Fibroblast of skin of right biceps (primary cell): ENCODE measurements around the gene DOCK10.

Experiments
- DNase-seq: peaks from one replicate; pipeline ENCODE4 v3.0.0-alpha.2; 2013

DOCK10 gene

GRCh38 chr2:224753743-224754540, 288.3 kb downstream of the DOCK10 start:
- peak; percentile 78 for DNase-seq

DNA sequence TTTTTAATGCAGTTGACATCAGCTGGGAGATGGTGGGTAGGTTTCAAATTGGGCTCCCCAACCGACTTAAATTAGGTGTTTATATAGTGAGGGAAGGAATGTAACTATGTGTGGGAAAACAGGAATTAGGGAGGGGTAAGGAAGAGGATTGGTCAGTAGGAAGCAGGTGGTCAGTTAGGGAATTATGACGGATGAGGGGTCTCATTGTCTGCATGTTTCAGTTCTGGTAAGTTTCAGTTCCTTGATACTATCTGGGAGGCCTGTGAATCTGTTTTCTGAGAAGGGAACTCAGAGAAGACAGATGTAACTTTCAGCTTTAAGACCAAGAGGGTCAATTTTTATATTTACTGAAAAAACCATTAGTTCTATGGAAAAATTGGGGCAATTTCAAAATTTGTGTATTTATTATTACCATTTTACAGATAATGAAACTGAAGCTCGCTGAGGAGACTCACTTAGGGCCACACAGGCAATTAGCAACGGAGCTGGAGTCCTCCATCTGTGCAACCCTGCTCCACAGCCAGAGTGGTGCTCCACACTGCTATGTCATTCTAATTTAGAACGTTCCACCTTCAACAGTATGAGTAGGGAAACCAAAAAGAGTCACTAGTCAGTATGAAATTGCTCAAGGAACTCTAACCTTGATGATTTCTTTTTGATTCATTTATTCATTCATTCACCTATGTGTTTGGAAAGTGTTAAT, 290.1 kb downstream of the DOCK10 start:
- DNase-seq: no peak

GRCh38 chr2:224749136-224749535, 293.1 kb downstream of the DOCK10 start:
- DNase-seq: no peak

DNA sequence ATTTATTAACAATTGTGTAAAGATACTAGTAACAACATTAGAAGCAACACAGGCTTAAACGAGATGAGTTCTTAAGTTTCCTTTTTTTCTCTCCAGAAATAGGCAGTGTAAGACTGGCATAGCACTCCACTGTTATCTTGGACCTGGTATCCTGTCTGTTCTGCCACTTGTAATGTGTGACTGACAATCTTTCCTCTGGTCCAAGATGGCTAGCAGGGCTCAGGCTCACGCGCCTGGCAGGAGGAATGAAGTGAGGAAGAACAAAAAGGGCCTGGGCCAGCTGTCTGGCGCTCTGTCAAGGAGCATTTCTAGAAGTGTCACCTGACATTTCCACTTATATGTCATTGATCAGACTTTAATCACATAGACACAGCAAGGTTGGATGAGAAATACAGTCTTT, 294.5 kb downstream of the DOCK10 start:
- no peak for DNase-seq

GRCh38 chr2:224736227-224736626, 306.0 kb downstream of the DOCK10 start:
- no peak for DNase-seq

DNA sequence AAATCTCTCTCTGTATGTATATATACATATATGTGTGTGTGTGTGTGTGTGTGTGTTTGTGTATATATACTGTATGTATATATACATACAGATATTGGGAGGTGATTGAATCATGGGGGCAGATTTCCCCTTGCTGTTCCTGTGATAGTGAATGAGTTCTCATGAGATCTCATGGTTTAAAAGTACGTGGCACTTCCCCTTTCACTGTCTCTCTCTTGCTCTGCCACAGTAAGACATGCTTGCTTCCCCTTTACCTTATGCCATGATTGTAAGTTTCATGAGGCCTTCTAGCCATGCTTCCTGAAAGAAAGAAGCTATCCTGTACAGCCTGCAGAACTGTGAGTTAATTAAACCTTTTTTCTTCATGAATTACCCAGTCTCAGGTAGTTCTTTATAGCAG, 307.3 kb downstream of the DOCK10 start:
- no peak for DNase-seq

DNA sequence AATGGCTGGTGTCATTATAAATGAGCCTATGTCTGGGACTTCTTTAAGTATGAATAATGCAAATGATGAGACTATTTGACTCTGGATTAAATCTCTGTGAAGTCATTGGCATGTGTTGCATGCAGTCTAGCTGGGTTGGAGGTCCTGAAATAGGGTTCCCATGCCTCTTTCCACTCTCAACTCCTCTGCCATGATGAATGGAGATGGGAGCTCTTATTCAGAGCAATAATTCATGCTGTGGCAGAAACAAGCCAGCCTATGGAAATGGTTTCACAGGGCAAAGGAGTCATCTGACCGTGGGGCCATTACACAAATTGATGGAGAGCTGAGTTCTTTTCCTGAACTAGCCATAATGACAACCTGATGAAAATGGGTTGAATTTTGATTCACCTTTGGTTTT, 310.6 kb downstream of the DOCK10 start:
- DNase-seq: no peak

DNA sequence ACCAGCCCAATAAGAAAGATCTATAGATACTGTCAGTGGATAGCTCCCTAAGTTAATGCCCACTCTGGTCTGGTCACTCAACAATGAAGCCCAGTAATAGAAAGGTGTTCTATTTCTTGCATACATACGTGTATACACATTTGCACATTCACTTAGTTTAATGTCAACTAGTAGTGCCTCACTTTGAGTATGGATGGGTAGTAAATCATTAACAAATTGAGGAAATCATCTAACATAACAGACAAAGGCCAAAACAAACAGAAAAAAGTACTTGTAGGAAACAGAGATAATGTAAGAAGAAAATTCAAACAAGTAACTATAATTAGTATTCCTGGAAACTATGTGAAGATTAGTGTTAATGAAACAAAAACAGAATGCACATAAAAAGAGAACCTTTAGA, 312.8 kb downstream of the DOCK10 start:
- no peak for DNase-seq

DNA sequence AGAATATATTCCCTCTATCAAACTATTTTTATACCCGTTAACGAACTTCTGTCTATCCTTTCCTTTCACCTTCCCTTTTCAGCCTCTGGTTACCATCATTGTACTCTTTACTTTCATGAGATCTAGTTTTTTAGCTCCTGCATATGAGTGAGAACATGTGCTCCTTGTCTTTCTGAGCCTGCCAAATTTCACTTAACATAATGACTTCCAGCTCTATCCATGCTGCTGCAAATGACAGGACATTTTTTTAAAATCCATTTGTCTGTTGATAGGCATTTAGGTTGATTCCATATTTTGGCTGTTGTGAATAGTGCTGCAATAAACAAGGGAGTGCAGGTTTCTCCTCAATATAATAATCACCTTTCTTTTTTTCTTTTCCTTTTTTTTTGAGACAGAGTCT, 317.9 kb downstream of the DOCK10 start:
- no peak for DNase-seq

DNA sequence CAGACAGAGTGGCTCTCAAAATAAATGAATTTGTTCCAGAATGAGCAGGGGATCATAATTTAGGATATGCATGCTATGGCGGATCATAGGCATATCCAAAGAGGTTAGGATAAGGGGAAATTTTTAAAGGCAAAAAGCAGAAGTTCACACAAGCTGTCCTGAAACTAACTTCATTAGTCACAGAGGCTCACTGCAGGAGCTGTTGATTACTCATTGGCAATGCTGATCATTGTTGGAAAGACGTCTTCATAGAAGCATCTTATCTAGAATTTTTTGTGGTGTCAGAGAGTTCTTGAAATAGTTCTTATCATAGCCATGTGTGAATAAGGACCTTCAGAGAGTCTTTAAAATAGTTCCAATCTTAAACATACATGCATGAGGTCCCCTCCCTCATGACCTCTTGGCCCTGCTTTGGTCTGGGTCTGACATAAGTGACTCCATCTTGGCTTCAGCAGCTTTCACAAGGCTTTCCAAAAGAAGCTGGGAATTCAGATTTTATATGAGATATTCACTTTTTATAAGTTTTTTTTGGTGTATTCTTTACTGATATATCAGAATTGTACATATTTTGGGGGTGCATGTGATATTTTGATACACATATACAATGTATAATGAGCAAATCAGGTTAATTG, 318.6 kb downstream of the DOCK10 start:
- peak; percentile 86 for DNase-seq

- peak; percentile 12 for DNase-seq
Observed at GRCh38 chr2:224722770-224723169, 319.5 kb downstream of the DOCK10 start.

DNA sequence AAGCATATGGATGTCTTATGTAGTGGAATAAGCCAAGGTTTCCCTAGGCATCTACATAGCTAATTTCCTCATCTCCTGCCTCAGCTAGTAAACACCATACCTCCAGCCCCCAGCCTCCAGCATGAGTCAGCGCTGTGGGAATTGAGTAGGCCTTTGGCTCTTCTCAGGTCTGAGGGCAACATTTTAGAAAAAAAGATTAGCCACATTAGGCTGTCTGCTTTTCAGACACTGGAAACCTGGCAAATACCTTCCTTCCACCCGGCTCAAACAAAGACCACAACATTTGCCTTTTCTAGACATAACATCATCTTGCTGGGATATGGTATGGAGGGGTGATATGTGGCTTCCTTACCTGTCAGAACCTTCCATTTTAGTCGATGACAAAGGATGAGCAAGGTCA, 320.0 kb downstream of the DOCK10 start:
- DNase-seq: peak; percentile 80

GRCh38 chr2:224716921-224717320, 325.3 kb downstream of the DOCK10 start:
- no peak for DNase-seq

- no peak for DNase-seq
Observed at GRCh38 chr2:224716201-224716600, 326.1 kb downstream of the DOCK10 start, which contains the start of gene CCDC195. Gene CCDC195, minus strand, starts transcription at chr2:224716365. Its CDS starts 0 bp downstream, at chr2:224716365.
